WTC11 (cell line): ENCODE results near the gene RCC2.

Experiments used
- CREB1 ChIP-seq: sonication (generic); formaldehyde crosslinking; IDR thresholded peaks from 2 replicates; pipeline ENCODE4 v1.8.0; 2023; ENCODE audit warnings: mild to moderate bottlenecking, missing genetic modification reagents
- CREM ChIP-seq: sonication (generic); formaldehyde crosslinking; IDR thresholded peaks from 2 replicates; pipeline ENCODE4 v1.8.1; 2022; ENCODE audit warnings: mild to moderate bottlenecking, missing genetic modification reagents, moderate library complexity
- FOXK1 ChIP-seq: sonication (generic); formaldehyde crosslinking; IDR thresholded peaks from 2 replicates; pipeline ENCODE4 v1.8.0; 2022; ENCODE audit warnings: mild to moderate bottlenecking, moderate library complexity, missing genetic modification reagents
- JUN ChIP-seq: sonication (generic); formaldehyde crosslinking; IDR thresholded peaks from 2 replicates; pipeline ENCODE4 v1.8.0; 2023; ENCODE audit warnings: mild to moderate bottlenecking, missing genetic modification reagents
- SOX15 ChIP-seq: fragments of 250-450 bp; sonication (Bioruptor Pico); IDR thresholded peaks from 2 replicates; pipeline ENCODE4 v1.9.0; 2021; ENCODE audit warnings: mild to moderate bottlenecking
- SP1 ChIP-seq: sonication (generic); formaldehyde crosslinking; conservative IDR thresholded peaks from 2 replicates; pipeline ENCODE4 v1.8.1; 2022; ENCODE audit warnings: missing genetic modification reagents
- TP53 ChIP-seq: sonication (generic); formaldehyde crosslinking; IDR thresholded peaks from 2 replicates; pipeline ENCODE4 v1.8.1; 2023; ENCODE audit warnings: mild to moderate bottlenecking, missing genetic modification reagents
- ZNF138 ChIP-seq: sonication (generic); formaldehyde crosslinking; conservative IDR thresholded peaks from 2 replicates; pipeline ENCODE4 v1.8.1; 2022; ENCODE audit warnings: mild to moderate bottlenecking, moderate library complexity, missing genetic modification reagents
- ZNF671 ChIP-seq: fragments of 250-450 bp; sonication (Bioruptor Pico); IDR thresholded peaks from 2 replicates; pipeline ENCODE4 v1.8.0; 2021; ENCODE audit warnings: mild to moderate bottlenecking
- TF ChIP-seq, protein P1 (sequence below): fragments of 200-600 bp; IDR thresholded peaks from 2 replicates; pipeline ENCODE4 v1.8.0; 2022; ENCODE audit warnings: antibody characterized with exemption
- TF ChIP-seq, protein P2 (sequence below): sonication (generic); formaldehyde crosslinking; IDR thresholded peaks from 2 replicates; pipeline ENCODE4 v1.8.0; 2022; ENCODE audit warnings: mild to moderate bottlenecking, missing genetic modification reagents
- TF ChIP-seq, protein P3 (sequence below): sonication (generic); formaldehyde crosslinking; IDR thresholded peaks from 2 replicates; pipeline ENCODE4 v1.8.1; 2022; ENCODE audit warnings: mild to moderate bottlenecking, moderate library complexity, missing genetic modification reagents
- TF ChIP-seq, protein P4 (sequence below): sonication (generic); formaldehyde crosslinking; IDR thresholded peaks from 2 replicates; pipeline ENCODE4 v1.8.0; 2023; ENCODE audit warnings: missing genetic modification reagents, mild to moderate bottlenecking, borderline replicate concordance

DNA sequence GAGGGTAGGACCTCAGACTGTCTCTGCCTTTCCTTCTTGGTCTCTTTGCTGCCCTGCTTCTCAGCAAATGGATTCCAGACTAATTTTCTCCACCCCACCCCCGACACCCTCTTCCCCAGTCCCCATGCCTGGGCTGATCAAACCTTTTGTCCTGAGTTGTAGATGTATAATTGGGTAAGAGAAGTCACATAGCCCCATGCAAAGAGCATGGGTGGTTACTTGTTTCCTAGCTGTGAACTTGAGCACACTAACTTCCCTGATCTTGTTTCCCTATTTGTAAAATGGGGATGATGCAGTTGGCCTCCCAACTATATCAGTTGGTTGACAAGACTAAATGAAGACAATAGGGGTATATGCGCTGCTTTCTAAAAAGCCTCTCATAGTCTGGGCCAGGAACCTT lies 58.3 kb downstream of the RCC2 start:
- no peak for TF ChIP-seq CREB1 (CRISPR knock-in tag)
- TF ChIP-seq, protein P1, sequence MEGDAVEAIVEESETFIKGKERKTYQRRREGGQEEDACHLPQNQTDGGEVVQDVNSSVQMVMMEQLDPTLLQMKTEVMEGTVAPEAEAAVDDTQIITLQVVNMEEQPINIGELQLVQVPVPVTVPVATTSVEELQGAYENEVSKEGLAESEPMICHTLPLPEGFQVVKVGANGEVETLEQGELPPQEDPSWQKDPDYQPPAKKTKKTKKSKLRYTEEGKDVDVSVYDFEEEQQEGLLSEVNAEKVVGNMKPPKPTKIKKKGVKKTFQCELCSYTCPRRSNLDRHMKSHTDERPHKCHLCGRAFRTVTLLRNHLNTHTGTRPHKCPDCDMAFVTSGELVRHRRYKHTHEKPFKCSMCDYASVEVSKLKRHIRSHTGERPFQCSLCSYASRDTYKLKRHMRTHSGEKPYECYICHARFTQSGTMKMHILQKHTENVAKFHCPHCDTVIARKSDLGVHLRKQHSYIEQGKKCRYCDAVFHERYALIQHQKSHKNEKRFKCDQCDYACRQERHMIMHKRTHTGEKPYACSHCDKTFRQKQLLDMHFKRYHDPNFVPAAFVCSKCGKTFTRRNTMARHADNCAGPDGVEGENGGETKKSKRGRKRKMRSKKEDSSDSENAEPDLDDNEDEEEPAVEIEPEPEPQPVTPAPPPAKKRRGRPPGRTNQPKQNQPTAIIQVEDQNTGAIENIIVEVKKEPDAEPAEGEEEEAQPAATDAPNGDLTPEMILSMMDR = no peak
- TF ChIP-seq SP1 (CRISPR knock-in tag) = no peak
- no peak for TF ChIP-seq SOX15 (CRISPR knock-in tag)
- no peak for TF ChIP-seq ZNF671 (CRISPR knock-in tag)
- no peak for TF ChIP-seq FOXK1
- TF ChIP-seq, protein P2, sequence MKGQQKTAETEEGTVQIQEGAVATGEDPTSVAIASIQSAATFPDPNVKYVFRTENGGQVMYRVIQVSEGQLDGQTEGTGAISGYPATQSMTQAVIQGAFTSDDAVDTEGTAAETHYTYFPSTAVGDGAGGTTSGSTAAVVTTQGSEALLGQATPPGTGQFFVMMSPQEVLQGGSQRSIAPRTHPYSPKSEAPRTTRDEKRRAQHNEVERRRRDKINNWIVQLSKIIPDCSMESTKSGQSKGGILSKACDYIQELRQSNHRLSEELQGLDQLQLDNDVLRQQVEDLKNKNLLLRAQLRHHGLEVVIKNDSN (CRISPR knock-in tag) = no peak
- no peak for TF ChIP-seq TP53 (CRISPR knock-in tag)
- TF ChIP-seq ZNF138 = no peak
- no peak for TF ChIP-seq CREM (CRISPR knock-in tag)
- TF ChIP-seq, protein P3, sequence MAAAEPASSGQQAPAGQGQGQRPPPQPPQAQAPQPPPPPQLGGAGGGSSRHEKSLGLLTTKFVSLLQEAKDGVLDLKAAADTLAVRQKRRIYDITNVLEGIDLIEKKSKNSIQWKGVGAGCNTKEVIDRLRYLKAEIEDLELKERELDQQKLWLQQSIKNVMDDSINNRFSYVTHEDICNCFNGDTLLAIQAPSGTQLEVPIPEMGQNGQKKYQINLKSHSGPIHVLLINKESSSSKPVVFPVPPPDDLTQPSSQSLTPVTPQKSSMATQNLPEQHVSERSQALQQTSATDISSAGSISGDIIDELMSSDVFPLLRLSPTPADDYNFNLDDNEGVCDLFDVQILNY (CRISPR knock-in tag) = no peak
- TF ChIP-seq, protein P4, sequence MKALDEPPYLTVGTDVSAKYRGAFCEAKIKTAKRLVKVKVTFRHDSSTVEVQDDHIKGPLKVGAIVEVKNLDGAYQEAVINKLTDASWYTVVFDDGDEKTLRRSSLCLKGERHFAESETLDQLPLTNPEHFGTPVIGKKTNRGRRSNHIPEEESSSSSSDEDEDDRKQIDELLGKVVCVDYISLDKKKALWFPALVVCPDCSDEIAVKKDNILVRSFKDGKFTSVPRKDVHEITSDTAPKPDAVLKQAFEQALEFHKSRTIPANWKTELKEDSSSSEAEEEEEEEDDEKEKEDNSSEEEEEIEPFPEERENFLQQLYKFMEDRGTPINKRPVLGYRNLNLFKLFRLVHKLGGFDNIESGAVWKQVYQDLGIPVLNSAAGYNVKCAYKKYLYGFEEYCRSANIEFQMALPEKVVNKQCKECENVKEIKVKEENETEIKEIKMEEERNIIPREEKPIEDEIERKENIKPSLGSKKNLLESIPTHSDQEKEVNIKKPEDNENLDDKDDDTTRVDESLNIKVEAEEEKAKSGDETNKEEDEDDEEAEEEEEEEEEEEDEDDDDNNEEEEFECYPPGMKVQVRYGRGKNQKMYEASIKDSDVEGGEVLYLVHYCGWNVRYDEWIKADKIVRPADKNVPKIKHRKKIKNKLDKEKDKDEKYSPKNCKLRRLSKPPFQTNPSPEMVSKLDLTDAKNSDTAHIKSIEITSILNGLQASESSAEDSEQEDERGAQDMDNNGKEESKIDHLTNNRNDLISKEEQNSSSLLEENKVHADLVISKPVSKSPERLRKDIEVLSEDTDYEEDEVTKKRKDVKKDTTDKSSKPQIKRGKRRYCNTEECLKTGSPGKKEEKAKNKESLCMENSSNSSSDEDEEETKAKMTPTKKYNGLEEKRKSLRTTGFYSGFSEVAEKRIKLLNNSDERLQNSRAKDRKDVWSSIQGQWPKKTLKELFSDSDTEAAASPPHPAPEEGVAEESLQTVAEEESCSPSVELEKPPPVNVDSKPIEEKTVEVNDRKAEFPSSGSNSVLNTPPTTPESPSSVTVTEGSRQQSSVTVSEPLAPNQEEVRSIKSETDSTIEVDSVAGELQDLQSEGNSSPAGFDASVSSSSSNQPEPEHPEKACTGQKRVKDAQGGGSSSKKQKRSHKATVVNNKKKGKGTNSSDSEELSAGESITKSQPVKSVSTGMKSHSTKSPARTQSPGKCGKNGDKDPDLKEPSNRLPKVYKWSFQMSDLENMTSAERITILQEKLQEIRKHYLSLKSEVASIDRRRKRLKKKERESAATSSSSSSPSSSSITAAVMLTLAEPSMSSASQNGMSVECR (CRISPR knock-in tag) = no peak
- no peak for TF ChIP-seq JUN (CRISPR knock-in tag)
